Liver (tissue), 3 donors: ENCODE data around the gene DNPH1.

Experiments
- ATF3 ChIP-seq: IDR thresholded peaks from 2 replicates; pipeline ENCODE4 v1.6.1; 2016; ENCODE audit warnings: antibody characterized with exemption
- CTCF ChIP-seq: fragments of 150-350 bp; IDR thresholded peaks from 2 replicates; pipeline ENCODE4 v1.5.1; 2017; ENCODE audit warnings: improper control_type of control experiment, low read depth, low read length; ENCODE audit not compliant: missing input control
- EGR1 ChIP-seq, 2 donors: IDR thresholded peaks; 2 replicates each; pipeline ENCODE4 v1.6.1; 2016 to 2018; ENCODE audit warnings: antibody characterized with exemption in 2 of 2, low read depth in 2 of 2
- FOXA1 ChIP-seq: IDR thresholded peaks from 2 replicates; pipeline ENCODE4 v1.6.1; 2016; ENCODE audit warnings: antibody characterized with exemption
- GABPA ChIP-seq, 2 donors: IDR thresholded peaks in 1 of 2; conservative IDR thresholded peaks in 1 of 2; 2 replicates each; pipeline ENCODE4 v1.6.1; 2016; ENCODE audit warnings: antibody characterized with exemption in 2 of 2, mild to moderate bottlenecking in 1 of 2, moderate library complexity in 1 of 2
- HNF4A ChIP-seq, 2 donors: conservative IDR thresholded peaks; 2 replicates each; pipeline ENCODE4 v1.6.1; 2016; ENCODE audit warnings: antibody characterized with exemption in 2 of 2, mild to moderate bottlenecking in 2 of 2
- JUND ChIP-seq, 2 donors: IDR thresholded peaks; 2 replicates each; pipeline ENCODE4 v1.6.1; 2016; ENCODE audit warnings: antibody characterized with exemption in 2 of 2
- MAX ChIP-seq: IDR thresholded peaks from 2 replicates; pipeline ENCODE4 v1.6.1; 2016; ENCODE audit warnings: antibody characterized with exemption
- RAD21 ChIP-seq, 2 donors: IDR thresholded peaks; 2 replicates each; pipeline ENCODE4 v1.6.1; 2016; ENCODE audit warnings: antibody characterized with exemption in 2 of 2, mild to moderate bottlenecking in 2 of 2
- REST ChIP-seq: IDR thresholded peaks from 2 replicates; pipeline ENCODE4 v1.6.1; 2016; ENCODE audit warnings: antibody characterized with exemption, mild to moderate bottlenecking
- RXRA ChIP-seq, 2 donors: IDR thresholded peaks; 2 replicates each; pipeline ENCODE4 v1.6.1; 2017 to 2018; ENCODE audit warnings: antibody characterized with exemption in 2 of 2, mild to moderate bottlenecking in 1 of 2
- SP1 ChIP-seq: IDR thresholded peaks from 2 replicates; pipeline ENCODE4 v1.6.1; 2018; ENCODE audit warnings: antibody characterized with exemption, mild to moderate bottlenecking
- TAF1 ChIP-seq: conservative IDR thresholded peaks from 2 replicates; pipeline ENCODE4 v1.6.1; 2016; ENCODE audit warnings: antibody characterized with exemption, mild to moderate bottlenecking
- YY1 ChIP-seq: IDR thresholded peaks from 2 replicates; pipeline ENCODE4 v1.6.1; 2016; ENCODE audit warnings: antibody characterized with exemption, mild to moderate bottlenecking
- donor health status: healthy.
- donor health status: healthy.

- no peak for TF ChIP-seq CTCF
- TF ChIP-seq SP1: no peak
- TF ChIP-seq FOXA1: no peak
- TF ChIP-seq RAD21 (IDR thresholded peaks at IDR 0.05): no peak
- TF ChIP-seq MAX: no peak
- TF ChIP-seq JUND (IDR thresholded peaks at IDR 0.05): no peak
- TF ChIP-seq REST: no peak
- TF ChIP-seq YY1: no peak
- TF ChIP-seq HNF4A (conservative IDR thresholded peaks at IDR 0.05): no peak
- TF ChIP-seq TAF1: no peak
- TF ChIP-seq EGR1 (IDR thresholded peaks at IDR 0.05; ENCODE audit: low read depth in 2 of 2): no peak
- TF ChIP-seq RXRA (IDR thresholded peaks at IDR 0.05): no peak
- no peak for TF ChIP-seq GABPA (IDR thresholded peaks at IDR 0.05 in 1 of 2, conservative IDR thresholded peaks at IDR 0.05 in 1 of 2)
- no peak for TF ChIP-seq ATF3
Observed at GRCh38 chr6:43175676-43176422, 53.4 kb downstream of the DNPH1 start.
